NT2/D1 (cell line): ENCODE results near the gene CLDN20.
A peak's percentile ranks its signal among the peaks of the same experiment; 100 is the strongest.

Experiments
- DNase-seq: peaks from one replicate; pipeline ENCODE4 v3.0.0-alpha.2; 2011; ENCODE audit warnings: low read depth, low spot score
- H3K27me3 ChIP-seq: 2 replicates; pipeline ENCODE4 v1.6.0; 2011; ENCODE audit warnings: mild to moderate bottlenecking; ENCODE audit not compliant: insufficient read length, insufficient read depth
- H3K36me3 ChIP-seq: 2 replicates; pipeline ENCODE4 v1.6.1; 2011; ENCODE audit warnings: mild to moderate bottlenecking, low read length, mixed read lengths; ENCODE audit not compliant: insufficient read depth, insufficient read length
- H3K4me1 ChIP-seq: 2 replicates; pipeline ENCODE4 v1.5.1; 2011; ENCODE audit not compliant: insufficient read depth, insufficient read length
- H3K4me3 ChIP-seq: 2 replicates; pipeline ENCODE4 v1.5.1; 2011; ENCODE audit warnings: low read depth; ENCODE audit not compliant: insufficient read length
- H3K9ac ChIP-seq: 2 replicates; pipeline ENCODE4 v1.6.0; 2011; ENCODE audit warnings: low read depth; ENCODE audit not compliant: insufficient read length
- H3K9me3 ChIP-seq: 2 replicates; pipeline ENCODE4 v1.5.1; 2011; ENCODE audit warnings: mild to moderate bottlenecking, low read length; ENCODE audit not compliant: insufficient read depth
- SUZ12 ChIP-seq: IDR thresholded peaks from 2 replicates; pipeline ENCODE4 v1.6.1; 2011; ENCODE audit not compliant: insufficient read length, insufficient read depth; ENCODE audit errors: extremely low read depth
- YY1 ChIP-seq: IDR thresholded peaks from 2 replicates; pipeline ENCODE4 v1.6.1; 2011; ENCODE audit not compliant: insufficient read length, insufficient read depth
- ZNF274 ChIP-seq: IDR thresholded peaks from 2 replicates; pipeline ENCODE4 v1.6.1; 2011; ENCODE audit warnings: mild to moderate bottlenecking, low read depth, low read length

Gene CLDN20

DNA sequence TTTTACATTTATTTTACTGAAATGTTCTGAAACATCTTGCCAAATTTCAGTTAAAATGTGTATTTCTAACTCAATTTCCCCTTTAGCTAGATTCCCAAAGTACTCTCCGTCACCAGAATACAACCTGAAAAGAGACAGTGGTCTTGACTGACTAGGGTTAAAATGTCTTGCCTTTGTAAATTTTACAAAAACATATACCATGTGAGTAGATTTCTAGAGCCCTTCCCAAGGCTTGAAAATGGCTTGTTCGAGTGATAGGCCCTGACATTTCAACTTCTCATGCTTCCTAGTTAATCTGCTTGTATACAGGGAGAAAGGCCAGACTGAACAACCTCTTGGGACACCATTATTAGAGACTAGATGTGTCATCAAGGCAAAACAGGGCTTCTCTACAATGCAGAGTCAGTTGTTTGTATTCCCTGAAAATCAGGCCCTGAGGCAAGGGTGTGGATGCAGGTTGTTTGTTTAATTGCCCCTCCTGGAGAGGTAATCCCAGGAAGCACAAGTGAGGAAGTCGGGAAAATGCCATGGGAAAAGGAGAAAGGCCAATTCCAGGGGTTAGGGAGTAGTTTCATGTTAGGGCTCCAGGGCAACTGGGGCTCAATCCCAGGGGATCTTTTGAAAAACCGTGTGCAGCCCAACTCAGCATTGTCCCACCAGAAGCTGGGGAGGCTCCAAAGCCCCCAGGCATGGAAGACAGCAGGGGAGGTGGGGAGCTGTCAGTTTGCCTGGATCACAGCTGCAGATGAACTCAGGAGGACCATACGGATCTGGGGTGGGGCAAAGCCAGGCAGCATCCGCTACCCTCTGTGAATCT, 62.1 kb downstream of the CLDN20 start:
- no peak overlapping the region for H3K4me3 ChIP-seq
- H3K27me3 ChIP-seq: no peaks in the 10 kb centered on the region
- no peak overlapping the region for H3K9ac ChIP-seq
- peaks cover 2% of the 10 kb centered on the region for H3K4me1 ChIP-seq
- H3K36me3 ChIP-seq: no peaks in the 10 kb centered on the region
- DNase-seq: peak; percentile 16
- no peaks in the 10 kb centered on the region for H3K9me3 ChIP-seq
- TF ChIP-seq ZNF274 (no peak), YY1 (no peak), SUZ12 (no peak)
